Occipital lobe (tissue), 2 donors: Measurements from ENCODE around the gene MIEF1. TPM values are rescaled to one million over a fixed set of nuclear protein-coding genes. Genes with fewer than 3 reads are reported as not detected.
A peak's percentile ranks its signal among the peaks of the same experiment; 100 is the strongest.
"Not testable (repeated sequence)": the region's sequence is repeated elsewhere in the genome, so short reads cannot be mapped to it uniquely, and the experiment has no call there.

Experiments used
- DNase-seq: peaks from one replicate; lab custom pipeline; 2025; lab: John Stamatoyannopoulos, UW
- total RNA-seq: library from RNA; depleted of rRNA; stranded (reverse); fragments of >200 nt; gene quantifications from one replicate; pipeline ENCODE4 v1.2.3, GENCODE V29; 2014

The MIEF1 gene
- total RNA-seq, 1 donor from 2014 or later = 16.1 TPM

- DNase-seq = no peak
Measured at GRCh38 chr22:39512026-39512425, 9.9 kb downstream of the MIEF1 start.

- DNase-seq = no peak
Measured at GRCh38 chr22:39513791-39514190, 11.7 kb downstream of the MIEF1 start.

- no peak for DNase-seq
Measured at GRCh38 chr22:39514373-39514973, 12.4 kb downstream of the MIEF1 start.

- no peak for DNase-seq
Measured at GRCh38 chr22:39515266-39516050, 13.4 kb downstream of the MIEF1 start.

- no peak for DNase-seq
Measured at GRCh38 chr22:39517470-39517869, 15.4 kb downstream of the MIEF1 start.

GRCh38 chr22:39518144-39518786, 16.2 kb downstream of the MIEF1 start:
- DNase-seq = no peak

GRCh38 chr22:39518996-39519680, 17.0 kb downstream of the MIEF1 start:
- DNase-seq = no peak

- DNase-seq = peak; percentile 91
Measured at GRCh38 chr22:39519681-39520225, 17.7 kb downstream of the MIEF1 start.

GRCh38 chr22:39520226-39521105, 18.4 kb downstream of the MIEF1 start, which contains the start of gene ATF4:
Gene ATF4 (plus strand): TSS chr22:39520562. CDS start chr22:39521446, 884 bp downstream.
- DNase-seq = peak; percentile 91

GRCh38 chr22:39521106-39521885, 19.2 kb downstream of the MIEF1 start:
- not testable (repeated sequence) for DNase-seq

- DNase-seq = not testable (repeated sequence)
Measured at GRCh38 chr22:39522091-39522490, 20.0 kb downstream of the MIEF1 start.

GRCh38 chr22:39522567-39523300, 20.6 kb downstream of the MIEF1 start:
- DNase-seq = peak; percentile 57

GRCh38 chr22:39524089-39524752, 22.1 kb downstream of the MIEF1 start:
- no peak for DNase-seq

GRCh38 chr22:39524753-39525657, 22.9 kb downstream of the MIEF1 start:
- DNase-seq = no peak

GRCh38 chr22:39525658-39525975, 23.5 kb downstream of the MIEF1 start:
- no peak for DNase-seq

GRCh38 chr22:39526736-39527171, 24.7 kb downstream of the MIEF1 start:
- DNase-seq = no peak

GRCh38 chr22:39527481-39527961, 25.4 kb downstream of the MIEF1 start:
- DNase-seq = no peak
